SK-N-SH (cell line): ENCODE results near the gene KY. TPM values are rescaled to one million over a fixed set of nuclear protein-coding genes. Genes with fewer than 3 reads are reported as not detected.

ENCODE experiments used
- CTCF ChIA-PET: fragments of 300-600, 350-600 bp; formaldehyde crosslinking; extraction: SDS; loops from one replicate; lab custom pipeline; 2021; lab: Yijun Ruan, JAX
- POLR2A ChIA-PET: fragments of 350-600 bp; sonication (Branson Sonifier 250); formaldehyde crosslinking; extraction: SDS; loops from one replicate; lab custom pipeline; 2020; ENCODE audit warnings: antibody characterized with exemption, inconsistent platforms; lab: Yijun Ruan, JAX
- DNase-seq: peaks from one replicate; pipeline ENCODE4 v3.0.0; 2012
- H2AFZ ChIP-seq: fragments of 200-600 bp; sonication (generic); 2 replicates; pipeline ENCODE4 v1.8.1; 2016; ENCODE audit warnings: antibody characterized with exemption, mild to moderate bottlenecking, low read depth
- H3F3A ChIP-seq: fragments of 200-600 bp; sonication (generic); replicated peaks from 2 replicates; pipeline ENCODE3; 2016; ENCODE audit warnings: antibody characterized with exemption, mild to moderate bottlenecking; ENCODE audit not compliant: insufficient read depth
- H3K27ac ChIP-seq, 2 experiments: fragments of 200-500 bp in 1 of 2; fragments of 200-600 bp in 1 of 2; sonication (Bioruptor generic) in 1 of 2; sonication (generic), shearing (Covaris generic) in 1 of 2; 2 replicates each; pipeline versions ENCODE4 v1.5.1 to v1.6.1; 2014 to 2016; ENCODE audit warnings: low read depth in 2 of 2, inconsistent platforms in 1 of 2, low read length in 1 of 2, mild to moderate bottlenecking in 1 of 2, mixed read lengths in 1 of 2
- H3K27me3 ChIP-seq: fragments of 200-600 bp; sonication (generic), shearing (Covaris generic); 2 replicates; pipeline ENCODE4 v1.6.1; 2016; ENCODE audit warnings: mixed run types; ENCODE audit not compliant: insufficient read depth
- H3K36me3 ChIP-seq, 2 experiments: fragments of 200-500 bp in 1 of 2; fragments of 200-600 bp in 1 of 2; sonication (Bioruptor generic) in 1 of 2; sonication (generic) in 1 of 2; replicated peaks in 1 of 2; 2 replicates each; pipeline versions ENCODE3 to v1.5.1; 2014 to 2016; ENCODE audit warnings: low read length in 1 of 2, mild to moderate bottlenecking in 1 of 2; ENCODE audit not compliant: insufficient read depth in 2 of 2, control insufficient read depth in 1 of 2
- H3K4me1 ChIP-seq, 2 experiments: fragments of 200-500 bp in 1 of 2; fragments of 200-600 bp in 1 of 2; sonication (Bioruptor generic) in 1 of 2; sonication (generic), shearing (Covaris generic) in 1 of 2; 2 replicates each; pipeline versions ENCODE4 v1.5.1 to v1.6.1; 2014 to 2016; ENCODE audit warnings: low read depth in 1 of 2, low read length in 1 of 2, mixed run types in 1 of 2; ENCODE audit not compliant: insufficient read depth in 2 of 2, control insufficient read depth in 1 of 2
- H3K4me2 ChIP-seq: fragments of 200-600 bp; sonication (generic), shearing (Covaris generic); 2 replicates; pipeline ENCODE4 v1.6.1; 2017; ENCODE audit warnings: mixed run types
- H3K4me3 ChIP-seq, 2 experiments: fragments of 200-500 bp in 1 of 2; fragments of 200-600 bp in 1 of 2; sonication (Bioruptor generic) in 1 of 2; sonication (generic), shearing (Covaris generic) in 1 of 2; 2 replicates each; pipeline versions ENCODE4 v1.5.1 to v1.8.1; 2014 to 2016; ENCODE audit warnings: low read depth in 2 of 2, inconsistent platforms in 1 of 2, low read length in 1 of 2, mild to moderate bottlenecking in 1 of 2, mixed read lengths in 1 of 2, moderate library complexity in 1 of 2
- H3K79me2 ChIP-seq: fragments of 200-600 bp; sonication (generic); 2 replicates; pipeline ENCODE4 v1.8.1; 2017; ENCODE audit warnings: mild to moderate bottlenecking; ENCODE audit not compliant: insufficient read depth
- H3K9ac ChIP-seq: fragments of 200-600 bp; sonication (generic); 2 replicates; pipeline ENCODE4 v1.6.1; 2017; ENCODE audit warnings: mixed run types
- H3K9me2 ChIP-seq: fragments of 200-600 bp; sonication (generic); 2 replicates; pipeline ENCODE4 v1.6.1; 2017; ENCODE audit warnings: mixed run types
- H3K9me3 ChIP-seq: fragments of 200-600 bp; sonication (generic); 2 replicates; pipeline ENCODE4 v1.6.1; 2017; ENCODE audit warnings: mixed run types, mild to moderate bottlenecking, moderate library complexity
- H4K20me1 ChIP-seq: fragments of 200-600 bp; sonication (generic); 2 replicates; pipeline ENCODE4 v1.6.1; 2017; ENCODE audit warnings: mild to moderate bottlenecking, mixed run types; ENCODE audit not compliant: insufficient read depth
- ELF1 ChIP-seq: IDR thresholded peaks from 2 replicates; pipeline ENCODE4 v1.4.0; 2012
- EP300 ChIP-seq, 2 experiments: IDR thresholded peaks; 2 replicates each; pipeline versions ENCODE4 v1.4.0 to v1.6.1; 2012; ENCODE audit warnings: borderline replicate concordance in 1 of 2, low read depth in 1 of 2, low read length in 1 of 2
- FOSL2 ChIP-seq: IDR thresholded peaks from 2 replicates; pipeline ENCODE4 v1.4.0; 2012; ENCODE audit warnings: low read depth, mild to moderate bottlenecking, moderate library complexity, borderline replicate concordance
- FOXM1 ChIP-seq: IDR thresholded peaks from 2 replicates; pipeline ENCODE4 v1.4.0; 2012; ENCODE audit warnings: low read depth, mild to moderate bottlenecking
- MEF2A ChIP-seq: IDR thresholded peaks from 2 replicates; pipeline ENCODE4 v1.4.0; 2012; ENCODE audit warnings: low read depth, borderline replicate concordance
- NRF1 ChIP-seq: IDR thresholded peaks from 2 replicates; pipeline ENCODE4 v1.6.1; 2012; ENCODE audit warnings: low read depth, mild to moderate bottlenecking, low read length
- POLR2AphosphoS5 ChIP-seq: IDR thresholded peaks from 2 replicates; pipeline ENCODE4 v1.6.1; 2012; ENCODE audit warnings: low read depth, low read length
- RFX5 ChIP-seq: IDR thresholded peaks from 2 replicates; pipeline ENCODE4 v1.6.1; 2012; ENCODE audit warnings: mild to moderate bottlenecking, improper control_type of control experiment, low read length
- RXRA ChIP-seq: IDR thresholded peaks from 2 replicates; pipeline ENCODE4 v1.4.0; 2012; ENCODE audit warnings: low read depth, mild to moderate bottlenecking, borderline replicate concordance
- SIN3A ChIP-seq: IDR thresholded peaks from 2 replicates; pipeline ENCODE4 v1.6.1; 2012; ENCODE audit warnings: low read depth, mild to moderate bottlenecking, low read length, moderate library complexity, borderline replicate concordance
- SMC3 ChIP-seq: IDR thresholded peaks from 2 replicates; pipeline ENCODE4 v1.6.1; 2012; ENCODE audit warnings: low read depth, low read length, improper control_type of control experiment
- YY1 ChIP-seq: IDR thresholded peaks from 2 replicates; pipeline ENCODE4 v1.4.0; 2012; ENCODE audit warnings: low read depth, mild to moderate bottlenecking
- WGBS: methylation state at CpG from one replicate; pipeline ENCODE4 v1.1.6; 2017; ENCODE audit warnings: low lambda C conversion rate; 5-methylcytosine and 5-hydroxymethylcytosine counted together
- polyA plus RNA-seq, 3 experiments: library from polyadenylated mRNA; depleted of rRNA; stranded (reverse); fragments of >200 nt; gene quantifications; 2 replicates each; pipeline ENCODE4 v1.2.3, GENCODE V29; 2012

The KY gene
- polyA plus RNA-seq, 1 of the 3 experiments (the other 2 are of a cell fraction): 2.4 TPM

GRCh38 chr3:134617608-134618477, 33.0 kb downstream of the KY start:
- ChIA-PET CTCF (interaction anchor here (0.9 to 8.0 kb wide), 2 partner anchors 15 to 16 kb away, joined by 4 to 55 read pairs; no protein-coding TSS in a partner anchor), POLR2A (no interaction called here)
- no peak overlapping the region for H3K9ac ChIP-seq
- H3K9me3 ChIP-seq: no peaks in the 10 kb centered on the region
- H2AFZ ChIP-seq: no peak overlapping the region
- no peak overlapping the region for H3K4me2 ChIP-seq
- no peaks in the 10 kb centered on the region for H3K79me2 ChIP-seq
- H3K4me3 ChIP-seq: no peak overlapping the region
- no peaks in the 10 kb centered on the region for H3F3A ChIP-seq
- H3K36me3 ChIP-seq: no peaks in the 10 kb centered on the region
- WGBS: 87% methylated on average over 4 of the region's 7 CpGs
- DNase-seq: no peak
- H3K27ac ChIP-seq: peak overlapping the region in 1 of 2 experiments; percentile 66; a peak in 2 of 4 replicates
- no peaks in the 10 kb centered on the region for H4K20me1 ChIP-seq
- H3K9me2 ChIP-seq: no peaks in the 10 kb centered on the region
- TF ChIP-seq ELF1 (no peak), MEF2A (no peak), YY1 (no peak), SIN3A (no peak), NRF1 (no peak), POLR2AphosphoS5 (no peak), EP300 (IDR thresholded peaks at IDR 0.05; ENCODE audit: borderline replicate concordance in 1 of 2, low read depth in 1 of 2, low read length in 1 of 2) (no peak), FOSL2 (no peak)
- no peaks in the 10 kb centered on the region for H3K27me3 ChIP-seq
- H3K4me1 ChIP-seq: peaks cover 0 to 22% of the 10 kb centered on the region in 2 experiments; a peak in 1 of 4 replicates

DNA sequence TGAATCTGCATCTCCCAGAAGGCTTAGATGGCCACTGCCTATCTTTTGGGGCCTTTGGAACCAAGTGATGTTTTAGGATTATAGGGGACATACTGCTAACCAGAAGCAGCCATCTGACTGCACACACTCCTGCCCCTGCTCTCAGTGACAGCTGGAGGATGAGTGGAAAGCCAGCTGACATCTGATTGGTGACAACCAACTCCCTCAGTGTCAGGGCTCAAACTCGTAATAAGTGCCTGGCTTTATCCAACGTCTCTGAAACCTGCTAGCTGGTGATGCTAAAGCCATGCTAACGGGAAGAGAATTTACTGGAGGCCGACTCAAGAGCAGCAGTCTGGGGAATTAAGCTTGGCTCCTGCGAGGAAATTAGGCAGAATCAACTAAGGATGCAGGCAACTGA, 35.1 kb downstream of the KY start:
- H3K9me3 ChIP-seq: no peaks in the 10 kb centered on the region
- no peak overlapping the region for H3K4me2 ChIP-seq
- no peak overlapping the region for H2AFZ ChIP-seq
- no peak overlapping the region for H3K9ac ChIP-seq
- no peak overlapping the region for H3K4me3 ChIP-seq
- H3K79me2 ChIP-seq: no peaks in the 10 kb centered on the region
- no peak for DNase-seq
- H4K20me1 ChIP-seq: no peaks in the 10 kb centered on the region
- no peaks in the 10 kb centered on the region for H3F3A ChIP-seq
- no peaks in the 10 kb centered on the region for H3K36me3 ChIP-seq
- no peaks in the 10 kb centered on the region for H3K9me2 ChIP-seq
- CTCF ChIA-PET: interaction anchor here (1.0 to 8.0 kb wide), 3 partner anchors 14 to 139 kb away, joined by 3 to 55 read pairs (median 3); no protein-coding TSS in a partner anchor
- POLR2A ChIA-PET: no interaction called here
- no peak overlapping the region for H3K27ac ChIP-seq
- no peaks in the 10 kb centered on the region for H3K27me3 ChIP-seq
- H3K4me1 ChIP-seq: peaks cover 0 to 30% of the 10 kb centered on the region in 2 experiments; a peak in 1 of 4 replicates
- WGBS: 79% methylated on average over 5 of the region's 5 CpGs
- TF ChIP-seq RFX5 (no peak), FOXM1 (no peak), RXRA (no peak)

GRCh38 chr3:134614955-134615354, 35.9 kb downstream of the KY start:
- no peaks in the 10 kb centered on the region for H3K9me2 ChIP-seq
- WGBS: 80% methylated on average over 4 of the region's 4 CpGs
- no peak overlapping the region for H3K27ac ChIP-seq
- H3K79me2 ChIP-seq: no peaks in the 10 kb centered on the region
- H4K20me1 ChIP-seq: no peaks in the 10 kb centered on the region
- H3F3A ChIP-seq: no peaks in the 10 kb centered on the region
- peaks cover 0 to 33% of the 10 kb centered on the region in 2 experiments; a peak in 1 of 4 replicates for H3K4me1 ChIP-seq
- no peak overlapping the region for H3K4me3 ChIP-seq
- no peaks in the 10 kb centered on the region for H3K36me3 ChIP-seq
- no peaks in the 10 kb centered on the region for H3K9me3 ChIP-seq
- CTCF ChIA-PET: interaction anchor here (1.0 to 8.0 kb wide), 2 partner anchors 9 to 13 kb away, joined by 3 to 55 read pairs; no protein-coding TSS in a partner anchor
- H2AFZ ChIP-seq: no peak overlapping the region
- H3K27me3 ChIP-seq: no peaks in the 10 kb centered on the region
- no peak overlapping the region for H3K9ac ChIP-seq
- TF ChIP-seq SMC3: no peak
- H3K4me2 ChIP-seq: no peak overlapping the region
- POLR2A ChIA-PET: no interaction called here
- no peak for DNase-seq
